DND-41 (cell line): Measurements from ENCODE around the gene CCDC92.

Source experiments
- EZH2 ChIP-seq: IDR thresholded peaks from 3 replicates; pipeline ENCODE4 v1.6.1; 2012; ENCODE audit warnings: borderline replicate concordance, low read depth, mild to moderate bottlenecking, moderate library complexity, low read length, inconsistent platforms; ENCODE audit not compliant: severe bottlenecking
- TF ChIP-seq, protein P1 (sequence below): IDR thresholded peaks from 2 replicates; pipeline ENCODE4 v1.5.1; 2012; ENCODE audit warnings: borderline replicate concordance, low read length, moderate library complexity, mild to moderate bottlenecking; ENCODE audit not compliant: poor library complexity, severe bottlenecking; ENCODE audit errors: extremely low read depth

- TF ChIP-seq, protein P1, sequence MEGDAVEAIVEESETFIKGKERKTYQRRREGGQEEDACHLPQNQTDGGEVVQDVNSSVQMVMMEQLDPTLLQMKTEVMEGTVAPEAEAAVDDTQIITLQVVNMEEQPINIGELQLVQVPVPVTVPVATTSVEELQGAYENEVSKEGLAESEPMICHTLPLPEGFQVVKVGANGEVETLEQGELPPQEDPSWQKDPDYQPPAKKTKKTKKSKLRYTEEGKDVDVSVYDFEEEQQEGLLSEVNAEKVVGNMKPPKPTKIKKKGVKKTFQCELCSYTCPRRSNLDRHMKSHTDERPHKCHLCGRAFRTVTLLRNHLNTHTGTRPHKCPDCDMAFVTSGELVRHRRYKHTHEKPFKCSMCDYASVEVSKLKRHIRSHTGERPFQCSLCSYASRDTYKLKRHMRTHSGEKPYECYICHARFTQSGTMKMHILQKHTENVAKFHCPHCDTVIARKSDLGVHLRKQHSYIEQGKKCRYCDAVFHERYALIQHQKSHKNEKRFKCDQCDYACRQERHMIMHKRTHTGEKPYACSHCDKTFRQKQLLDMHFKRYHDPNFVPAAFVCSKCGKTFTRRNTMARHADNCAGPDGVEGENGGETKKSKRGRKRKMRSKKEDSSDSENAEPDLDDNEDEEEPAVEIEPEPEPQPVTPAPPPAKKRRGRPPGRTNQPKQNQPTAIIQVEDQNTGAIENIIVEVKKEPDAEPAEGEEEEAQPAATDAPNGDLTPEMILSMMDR, result peak; percentile 55
- TF ChIP-seq EZH2, result no peak
Measured at GRCh38 chr12:123938679-123939480, 33.8 kb downstream of the CCDC92 start.
